ENCODE data around the gene KLHL3.

KLHL3 gene

DNA sequence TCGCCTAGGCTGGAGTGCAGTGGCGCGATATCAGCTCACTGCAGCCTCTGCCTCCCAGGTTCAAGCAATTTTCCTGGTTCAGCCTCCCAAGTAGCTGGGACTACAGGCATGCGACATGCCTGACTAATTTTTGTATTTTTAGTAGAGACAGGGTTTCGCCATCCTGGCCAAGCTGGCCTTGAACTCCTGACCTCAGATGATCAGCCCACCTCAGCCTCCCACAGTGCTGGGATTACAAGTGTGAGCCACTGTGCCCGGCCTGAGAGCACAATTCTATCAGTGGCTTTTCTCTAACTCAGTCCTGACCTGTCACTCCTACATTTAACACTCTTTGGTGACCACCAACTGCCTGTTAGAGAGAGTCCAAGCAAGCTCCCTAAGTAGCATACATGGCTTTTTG is 154.1 kb downstream of the KLHL3 start:
- DNase-seq (ENCODE audit: low read depth in 2 of 2): no peak

- no peak for DNase-seq (ENCODE audit: low read depth in 2 of 2)
These were observed 155.9 kb downstream of the KLHL3 start for GRCh38 chr5:137580030-137580429.

DNA sequence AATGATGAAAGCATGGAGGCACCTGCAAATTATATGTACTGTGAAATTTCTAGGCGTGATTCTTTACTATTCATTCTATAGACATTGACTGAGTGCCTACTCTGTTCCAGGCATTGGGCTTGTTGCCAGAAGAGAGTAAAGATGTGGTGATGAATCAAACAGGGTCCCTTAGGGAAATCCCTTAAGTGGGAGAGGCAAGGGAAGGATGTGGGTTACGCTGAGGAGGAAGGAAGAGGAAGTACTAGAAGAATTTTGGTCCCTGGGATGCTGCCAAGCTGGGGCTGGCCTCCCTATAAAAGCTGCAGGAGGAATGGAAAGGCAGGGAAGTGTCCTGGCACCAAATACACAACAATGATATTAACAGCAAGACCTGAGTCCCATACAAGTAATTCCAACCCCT is 160.0 kb downstream of the KLHL3 start:
- no peak for DNase-seq (ENCODE audit: low read depth in 2 of 2)

- DNase-seq (ENCODE audit: low read depth in 2 of 2): no peak
These were observed 160.7 kb downstream of the KLHL3 start for GRCh38 chr5:137575211-137575610.

DNA sequence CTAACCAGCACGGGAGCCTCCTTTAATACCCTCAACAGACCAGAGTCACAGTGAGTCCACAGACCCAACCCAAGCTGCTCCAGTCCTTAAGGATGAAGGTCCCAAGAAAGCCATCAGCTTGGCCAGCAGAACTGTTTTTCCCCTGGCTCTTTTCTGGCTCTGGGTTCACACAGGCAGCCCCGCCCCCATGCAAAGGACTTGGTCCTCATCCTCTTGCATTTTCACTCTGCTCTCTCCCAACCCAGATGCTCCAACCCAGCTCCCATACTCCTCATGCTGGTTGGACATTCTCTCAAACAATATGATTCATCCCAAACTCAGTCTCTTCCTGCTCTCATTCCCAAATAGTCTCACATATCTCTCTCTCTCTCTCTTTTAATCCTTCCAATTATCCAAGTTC is 162.5 kb downstream of the KLHL3 start:
- no peak for DNase-seq (ENCODE audit: low read depth in 2 of 2)

GRCh38 chr5:137572042-137572695 is 163.7 kb downstream of the KLHL3 start:
- no peak for DNase-seq (ENCODE audit: low read depth in 2 of 2)

GRCh38 chr5:137570070-137570469 is 165.8 kb downstream of the KLHL3 start:
- DNase-seq (ENCODE audit: low read depth in 2 of 2): no peak
